ENCODE results near the gene FHOD3.

The FHOD3 gene

DNA sequence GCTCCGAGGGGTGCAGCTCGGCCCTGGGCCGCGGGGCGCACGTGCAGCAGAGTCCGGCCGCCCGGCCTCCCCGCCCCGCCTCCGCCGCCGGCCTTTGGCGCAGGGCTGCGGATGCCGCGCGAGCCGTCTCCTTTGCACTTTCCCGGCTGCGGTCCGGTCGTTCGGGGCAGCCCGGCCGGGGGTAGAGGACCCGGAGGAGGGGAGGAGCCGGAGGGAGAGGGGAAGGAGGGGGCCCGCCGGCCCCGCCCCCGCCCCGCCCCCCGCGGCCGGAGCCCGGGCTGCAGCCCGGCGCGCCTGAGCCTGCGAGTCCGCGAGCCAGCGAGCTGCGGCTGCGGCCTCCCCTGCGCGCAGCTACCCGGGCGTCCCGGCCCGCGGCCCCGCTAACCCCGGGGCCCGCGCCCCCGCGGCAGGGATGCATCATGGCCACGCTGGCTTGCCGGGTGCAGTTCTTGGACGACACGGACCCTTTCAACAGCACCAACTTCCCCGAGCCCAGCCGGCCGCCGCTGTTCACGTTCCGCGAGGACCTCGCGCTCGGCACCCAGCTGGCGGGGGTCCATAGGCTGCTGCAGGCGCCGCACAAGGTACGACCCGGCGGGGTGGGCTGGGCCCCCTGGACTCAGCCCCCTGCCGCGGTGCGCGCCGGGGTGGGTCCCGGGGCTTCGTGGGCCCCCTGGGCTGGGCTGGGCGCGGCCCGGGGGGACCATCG, at the start of gene FHOD3:
TSS of gene FHOD3 (plus strand) at position 297 of the 709 bp plus-strand sequence. CDS start at position 420, 123 bp downstream.
- peak; percentile 42 for DNase-seq

- no peak for DNase-seq
These were observed 48.1 kb upstream of the FHOD3 start for GRCh38 chr18:36249392-36249791.

DNA sequence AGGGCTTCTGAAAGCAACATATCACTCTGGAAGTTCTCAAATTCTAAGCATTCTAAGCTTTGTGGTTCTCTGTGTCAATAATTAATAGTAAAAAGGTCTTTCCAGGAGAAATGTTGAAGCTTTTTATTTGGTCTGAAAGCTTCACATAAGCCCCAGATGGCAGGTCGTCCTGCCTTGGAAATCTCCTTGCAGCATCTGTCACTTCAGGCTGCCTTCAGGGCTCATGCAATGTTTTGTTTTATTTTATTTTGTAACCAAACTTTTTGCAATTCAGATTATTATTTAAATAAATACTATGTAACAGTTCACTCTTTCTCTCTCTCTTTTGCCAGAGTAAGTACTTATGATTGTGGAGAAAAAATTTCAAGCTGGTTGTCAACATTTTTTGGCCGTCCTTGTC, 46.7 kb upstream of the FHOD3 start:
- DNase-seq, result no peak

- DNase-seq, result no peak
These were observed 42.3 kb upstream of the FHOD3 start for GRCh38 chr18:36255072-36255698.

- no peak for DNase-seq
These were observed 41.4 kb upstream of the FHOD3 start for GRCh38 chr18:36256094-36256493.

DNA sequence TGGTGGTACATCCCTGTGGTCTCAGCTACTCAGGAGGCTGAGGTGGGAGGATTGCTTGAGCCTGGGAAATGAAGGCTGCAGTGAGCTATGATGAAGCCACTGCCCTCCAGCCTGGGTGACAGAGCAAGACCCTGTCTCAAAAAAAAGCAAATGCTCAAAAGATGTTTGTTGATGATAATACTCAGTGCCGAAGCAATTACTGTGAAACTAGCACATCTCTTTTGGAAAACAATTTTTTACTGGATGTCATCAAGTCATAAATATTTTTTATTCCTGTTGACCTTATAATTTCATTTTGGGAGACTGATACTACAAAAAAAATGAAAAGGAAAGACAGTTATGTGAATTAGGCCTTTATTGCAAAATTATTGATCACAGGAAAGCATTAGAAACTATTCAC, 34.5 kb upstream of the FHOD3 start:
- no peak for DNase-seq

- DNase-seq, result no peak
These were observed 33.2 kb upstream of the FHOD3 start for GRCh38 chr18:36264283-36264682.

- DNase-seq, result no peak
These were observed 32.5 kb upstream of the FHOD3 start for GRCh38 chr18:36265015-36265414.

- DNase-seq, result no peak
These were observed 28.4 kb upstream of the FHOD3 start for GRCh38 chr18:36269157-36269556.

DNA sequence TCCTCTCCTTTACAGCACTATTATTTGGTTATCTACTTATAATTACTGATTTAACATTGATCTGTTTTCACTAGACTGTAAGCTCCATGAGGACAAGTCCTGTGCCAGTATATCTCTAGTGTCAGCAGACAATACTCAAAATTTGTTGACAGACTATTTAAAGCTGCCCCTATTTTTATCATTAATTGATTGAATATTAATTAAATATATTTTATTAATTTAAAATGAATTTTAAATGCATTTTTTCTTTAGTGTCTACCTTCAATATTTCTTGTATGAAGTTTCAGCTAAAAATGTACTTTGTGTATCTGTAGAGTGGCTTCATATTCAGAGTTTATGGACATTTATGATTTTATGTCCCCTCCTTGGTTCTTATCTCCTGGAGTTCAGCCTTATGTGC, 26.4 kb upstream of the FHOD3 start:
- no peak for DNase-seq

GRCh38 chr18:36273347-36273746, 24.2 kb upstream of the FHOD3 start:
- DNase-seq, result no peak

DNA sequence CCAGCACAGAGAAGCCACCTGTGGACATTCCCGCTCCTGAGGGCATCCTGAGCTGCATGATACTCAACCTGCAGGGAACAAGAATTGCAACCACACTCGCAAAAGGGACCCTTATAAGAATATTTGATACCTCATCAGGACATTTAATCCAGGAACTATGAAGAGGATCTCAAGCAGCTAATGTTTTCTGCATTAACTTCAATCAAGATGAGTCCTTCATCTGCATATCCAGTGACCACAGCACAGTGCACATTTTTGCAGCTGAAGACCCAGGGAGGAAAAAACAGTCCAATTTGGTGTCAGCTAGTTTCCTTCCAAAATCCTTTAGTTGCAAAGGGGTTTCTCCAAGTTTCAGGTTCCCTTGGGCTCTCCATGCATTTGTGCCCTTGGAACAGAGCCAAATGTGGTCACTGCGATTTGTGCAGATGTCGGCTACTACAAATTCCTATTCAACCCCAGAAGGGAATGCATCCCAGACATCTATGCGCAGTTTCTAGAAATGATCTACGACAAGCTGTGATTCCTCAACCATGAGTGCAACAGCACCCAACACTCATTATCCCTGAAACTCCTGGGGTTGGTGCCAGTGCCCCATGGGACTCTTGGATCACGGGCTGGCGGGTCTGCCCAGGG, 23.3 kb upstream of the FHOD3 start:
- no peak for DNase-seq

DNA sequence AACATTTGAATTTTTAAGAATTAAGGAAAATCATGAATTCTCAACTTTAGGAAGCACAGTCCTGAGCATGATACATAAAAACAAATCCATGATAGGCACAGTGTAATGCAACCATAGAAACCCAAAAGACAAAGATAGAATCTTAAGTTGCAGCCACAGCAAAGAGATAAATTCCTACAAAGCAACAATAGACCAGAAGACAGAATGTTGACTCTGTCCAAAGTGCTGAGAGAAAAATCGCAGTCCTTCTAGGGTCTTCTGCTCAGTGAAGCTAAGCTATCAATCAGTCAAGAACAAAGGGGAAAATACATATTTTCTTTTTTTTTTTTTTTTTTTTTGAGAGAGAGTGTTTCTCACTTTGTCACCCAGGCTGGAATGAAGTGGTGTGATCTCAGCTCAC, 22.0 kb upstream of the FHOD3 start:
- DNase-seq, result no peak

GRCh38 chr18:36279001-36279400, 18.5 kb upstream of the FHOD3 start:
- DNase-seq, result no peak

DNA sequence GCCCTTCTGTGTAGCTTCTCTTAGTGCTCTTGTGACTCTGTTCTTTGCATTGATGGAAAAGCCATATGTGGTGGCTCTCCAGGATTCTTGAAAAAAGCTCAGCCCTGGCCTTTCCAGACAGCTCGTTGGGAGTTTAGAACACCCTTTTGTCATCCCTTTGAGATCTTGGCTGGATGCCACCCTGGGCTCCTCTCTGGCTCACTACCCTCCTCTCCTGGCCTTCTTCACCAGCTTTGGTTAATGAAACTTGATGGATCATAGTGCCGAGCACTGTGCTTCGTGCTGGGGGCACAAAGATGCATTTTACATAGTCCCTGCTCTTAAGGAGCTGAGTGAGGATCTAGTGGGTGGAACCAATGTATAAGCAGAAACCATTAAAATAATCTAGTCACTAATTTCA, 15.6 kb upstream of the FHOD3 start:
- no peak for DNase-seq

GRCh38 chr18:36283448-36283847, 14.1 kb upstream of the FHOD3 start:
- DNase-seq, result no peak

GRCh38 chr18:36284268-36284667, 13.2 kb upstream of the FHOD3 start:
- no peak for DNase-seq

GRCh38 chr18:36284671-36285295, 12.7 kb upstream of the FHOD3 start:
- DNase-seq, result peak; percentile 63

DNA sequence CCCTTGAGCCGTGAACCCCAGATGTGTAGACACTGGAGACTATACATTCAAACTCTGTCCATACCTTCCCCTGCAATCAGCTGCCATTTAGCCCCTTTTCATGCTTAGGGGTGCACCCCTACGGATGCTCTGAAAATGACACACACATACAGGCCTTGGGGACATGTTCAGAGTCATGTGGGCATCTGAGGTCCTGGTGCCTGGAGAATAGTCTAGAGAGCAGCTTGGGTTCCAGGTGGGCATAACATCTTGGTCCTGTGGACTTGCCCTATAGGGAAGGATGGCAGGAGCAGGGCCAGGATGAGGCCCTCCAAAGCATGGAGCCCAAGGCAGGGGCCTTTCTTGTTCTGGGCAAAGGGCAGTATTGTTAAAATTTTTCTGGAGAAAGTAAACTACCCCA, 9.9 kb upstream of the FHOD3 start:
- DNase-seq, result no peak

GRCh38 chr18:36288689-36289088, 8.8 kb upstream of the FHOD3 start:
- DNase-seq, result no peak

- no peak for DNase-seq
These were observed 3.5 kb upstream of the FHOD3 start for GRCh38 chr18:36294031-36294430.

GRCh38 chr18:36295214-36295613, 2.3 kb upstream of the FHOD3 start:
- no peak for DNase-seq

DNA sequence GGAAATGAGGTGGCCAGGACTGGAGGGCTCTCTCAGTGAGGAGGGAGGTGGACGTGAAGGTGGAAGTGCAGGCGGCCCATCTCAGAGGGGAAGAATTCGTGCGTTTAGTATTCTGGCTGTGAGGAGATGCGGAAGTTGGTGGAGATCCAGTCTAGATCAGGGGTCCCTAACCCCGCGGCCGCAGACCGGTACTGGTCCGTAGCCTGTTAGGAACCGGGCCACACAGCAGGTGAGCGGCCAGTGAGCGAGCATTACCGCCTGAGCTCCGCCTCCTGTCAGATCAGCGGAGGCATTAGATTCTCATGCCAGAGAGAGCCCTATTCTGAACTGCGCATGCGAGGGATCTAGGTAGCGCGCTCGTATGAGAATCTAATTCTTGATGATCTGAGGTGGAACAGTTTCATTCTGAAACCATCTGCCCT, 1.6 kb upstream of the FHOD3 start:
- peak; percentile 36 for DNase-seq

All from NCI-H774 (cell line).